Measurements from ENCODE around the gene ENTPD6.
A peak's percentile ranks its signal among the peaks of the same experiment; 100 is the strongest.

Gene ENTPD6

DNA sequence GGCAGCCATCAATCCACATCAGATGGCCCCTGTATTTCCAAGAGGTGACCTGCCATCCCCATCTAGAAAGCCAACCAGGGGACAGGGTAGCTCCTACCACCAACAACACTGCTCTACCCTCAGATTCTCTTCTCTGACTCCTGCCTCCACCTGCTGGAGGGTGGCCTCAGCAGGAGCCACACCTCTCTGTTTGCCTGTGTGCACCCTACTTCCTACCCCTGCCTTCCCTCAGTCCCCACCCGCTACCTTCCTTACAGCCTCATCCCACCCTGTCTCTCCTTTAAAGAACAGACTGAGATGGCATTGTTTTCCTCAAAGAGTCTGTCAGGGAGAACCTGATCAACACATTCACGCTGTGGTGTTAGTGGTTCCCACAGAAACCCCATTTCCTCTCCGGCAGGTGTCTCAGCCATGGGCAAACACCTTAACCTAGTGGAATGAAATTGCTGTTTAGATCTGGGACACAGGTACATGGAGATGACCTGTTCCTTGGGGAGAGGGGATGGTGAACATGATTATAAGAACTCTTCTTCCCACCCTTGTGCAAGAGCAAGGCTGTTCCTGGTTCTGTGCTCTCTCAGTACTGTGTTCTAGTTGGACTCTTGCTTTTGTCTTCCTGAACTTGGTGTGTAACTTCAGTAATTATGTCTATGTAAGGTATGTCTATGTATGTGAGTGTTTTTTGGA is 1.8 kb downstream of the ENTPD6 start:
- no peak overlapping the region for H3K27ac ChIP-seq (ENCODE audit: extremely low read depth, low read depth, low read length)
- TF ChIP-seq ZNF785 (tag by site-specific recombination; IDR thresholded peaks at IDR 0.05) (no peak), KLF1 (tag by site-specific recombination; IDR thresholded peaks at IDR 0.05) (peak; percentile 34; the same call in 1 of the 2 replicates), ZNF510 (tag by site-specific recombination; IDR thresholded peaks at IDR 0.05; ENCODE audit: insufficient replicate concordance) (no peak), ZNF433 (tag by site-specific recombination; IDR thresholded peaks at IDR 0.05; ENCODE audit: low read depth) (0 out of 2 replicates have a peak, but pooled peaks have one; percentile 3)
- TF ChIP-seq, protein P1, sequence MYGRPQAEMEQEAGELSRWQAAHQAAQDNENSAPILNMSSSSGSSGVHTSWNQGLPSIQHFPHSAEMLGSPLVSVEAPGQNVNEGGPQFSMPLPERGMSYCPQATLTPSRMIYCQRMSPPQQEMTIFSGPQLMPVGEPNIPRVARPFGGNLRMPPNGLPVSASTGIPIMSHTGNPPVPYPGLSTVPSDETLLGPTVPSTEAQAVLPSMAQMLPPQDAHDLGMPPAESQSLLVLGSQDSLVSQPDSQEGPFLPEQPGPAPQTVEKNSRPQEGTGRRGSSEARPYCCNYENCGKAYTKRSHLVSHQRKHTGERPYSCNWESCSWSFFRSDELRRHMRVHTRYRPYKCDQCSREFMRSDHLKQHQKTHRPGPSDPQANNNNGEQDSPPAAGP (tag by site-specific recombination; IDR thresholded peaks at IDR 0.05), result 0 out of 2 replicates have a peak, but pooled peaks have one; percentile 13
- H3K4me1 ChIP-seq (ENCODE audit: control insufficient read depth, insufficient read depth, low read length), result no peaks in the 10 kb centered on the region
- H3K4me3 ChIP-seq (ENCODE audit: low read depth, low read length), result no peak overlapping the region
- ChIA-PET CTCF (no interaction called here), POLR2A (no interaction called here)
- H3K9me3 ChIP-seq (ENCODE audit: control insufficient read depth, insufficient read depth, low read depth, low read length), result no peaks in the 10 kb centered on the region
- peaks cover 0 to 9% of the 10 kb centered on the region in 2 experiments; a peak in 1 of 3 replicates for H3K36me3 ChIP-seq (ENCODE audit: control insufficient read depth in 2 of 2, insufficient read depth in 1 of 2, low read length in 2 of 2)

DNA sequence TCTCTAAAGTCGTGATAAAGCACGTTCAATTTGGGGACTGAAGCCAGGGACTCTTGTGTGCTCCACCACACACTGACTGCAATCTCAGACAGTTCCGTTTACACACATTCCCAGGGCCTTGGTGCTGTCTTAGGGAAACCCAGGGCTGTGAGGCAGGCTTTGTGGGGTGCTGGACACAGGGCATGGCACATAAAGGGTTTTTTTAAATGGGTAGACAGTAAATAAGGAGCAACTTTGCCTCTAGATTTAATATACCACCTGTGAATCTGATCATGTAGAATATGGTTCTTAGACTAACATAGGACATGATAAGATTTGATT is 2.3 kb downstream of the ENTPD6 start:
- H3K4me1 ChIP-seq (ENCODE audit: control insufficient read depth, insufficient read depth, low read length), result no peaks in the 10 kb centered on the region
- TF ChIP-seq ZBTB20 (tag by site-specific recombination; IDR thresholded peaks at IDR 0.05), result peak; percentile 61; the same call in 1 of the 2 replicates
- peak; percentile 95 for TF ChIP-seq ZNF529 (tag by site-specific recombination; IDR thresholded peaks at IDR 0.05; ENCODE audit: insufficient replicate concordance)
- TF ChIP-seq ZNF521 (tag by site-specific recombination; IDR thresholded peaks at IDR 0.05), result no peak
- CTCF ChIA-PET, result no interaction called here
- H3K4me3 ChIP-seq (ENCODE audit: low read depth, low read length), result no peak overlapping the region
- POLR2A ChIA-PET, result no interaction called here
- H3K27ac ChIP-seq (ENCODE audit: extremely low read depth, low read depth, low read length), result no peak overlapping the region
- peaks cover 0 to 9% of the 10 kb centered on the region in 2 experiments; a peak in 1 of 3 replicates for H3K36me3 ChIP-seq (ENCODE audit: control insufficient read depth in 2 of 2, insufficient read depth in 1 of 2, low read length in 2 of 2)
- no peaks in the 10 kb centered on the region for H3K9me3 ChIP-seq (ENCODE audit: control insufficient read depth, insufficient read depth, low read depth, low read length)

DNA sequence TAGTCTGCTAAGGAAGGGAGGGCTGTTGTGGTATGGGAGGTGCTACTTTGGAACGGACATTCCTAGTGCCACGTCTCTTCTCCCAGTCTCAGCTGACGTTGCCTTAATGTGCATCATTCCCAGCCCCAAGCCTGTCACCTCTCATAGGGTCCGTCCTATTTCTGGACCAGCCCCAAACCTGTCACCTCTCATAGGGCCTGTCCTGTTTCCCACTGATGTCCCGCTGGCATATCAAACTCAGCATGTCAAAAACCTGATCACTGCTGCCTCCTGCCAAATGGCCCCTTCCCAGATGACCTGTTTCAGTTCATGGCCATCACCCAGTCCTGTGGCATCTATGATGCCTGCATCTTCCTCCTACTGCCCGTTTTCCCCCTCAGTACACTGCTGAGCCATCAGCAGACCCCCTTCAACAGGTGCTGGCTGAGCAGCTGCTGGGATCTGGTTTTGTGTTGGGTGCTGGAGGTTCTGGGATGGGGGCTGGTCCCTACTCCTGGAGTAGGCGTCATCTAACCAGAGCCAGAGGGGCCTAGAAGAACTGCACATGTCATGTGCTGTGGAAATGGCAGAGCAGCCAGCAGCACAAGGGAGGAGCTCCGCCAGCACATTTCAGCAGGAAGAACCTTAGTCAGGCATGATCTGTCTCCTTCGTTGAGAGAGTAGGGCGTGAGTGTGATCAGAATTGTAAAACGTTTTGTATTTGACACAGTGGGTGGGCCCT is 3.3 kb downstream of the ENTPD6 start:
- Histone ChIP-seq H3K36me3 (ENCODE audit: control insufficient read depth in 2 of 2, insufficient read depth in 1 of 2, low read length in 2 of 2) (peaks cover 0 to 9% of the 10 kb centered on the region in 2 experiments; a peak in 1 of 3 replicates), H3K9me3 (ENCODE audit: control insufficient read depth, insufficient read depth, low read depth, low read length) (no peaks in the 10 kb centered on the region), H3K4me1 (ENCODE audit: control insufficient read depth, insufficient read depth, low read length) (no peaks in the 10 kb centered on the region), H3K27ac (ENCODE audit: extremely low read depth, low read depth, low read length) (no peak overlapping the region), H3K4me3 (ENCODE audit: low read depth, low read length) (no peak overlapping the region)
- ChIA-PET POLR2A (interaction anchor here (1.3 kb wide), 1 partner anchor 24 kb away, joined by 4 read pairs; no protein-coding TSS in a partner anchor), CTCF (no interaction called here)
- no peak for TF ChIP-seq ZNF530 (tag by site-specific recombination; IDR thresholded peaks at IDR 0.05; ENCODE audit: low read depth)
- TF ChIP-seq ZNF621 (tag by site-specific recombination; IDR thresholded peaks at IDR 0.05), result no peak
- no peak for TF ChIP-seq ZNF155 (tag by site-specific recombination; IDR thresholded peaks at IDR 0.05)
- no peak for TF ChIP-seq EGR2 (tag by site-specific recombination; IDR thresholded peaks at IDR 0.05; ENCODE audit: low read depth)
- no peak for TF ChIP-seq PRDM1 (tag by site-specific recombination; IDR thresholded peaks at IDR 0.05)
- TF ChIP-seq, protein P2, sequence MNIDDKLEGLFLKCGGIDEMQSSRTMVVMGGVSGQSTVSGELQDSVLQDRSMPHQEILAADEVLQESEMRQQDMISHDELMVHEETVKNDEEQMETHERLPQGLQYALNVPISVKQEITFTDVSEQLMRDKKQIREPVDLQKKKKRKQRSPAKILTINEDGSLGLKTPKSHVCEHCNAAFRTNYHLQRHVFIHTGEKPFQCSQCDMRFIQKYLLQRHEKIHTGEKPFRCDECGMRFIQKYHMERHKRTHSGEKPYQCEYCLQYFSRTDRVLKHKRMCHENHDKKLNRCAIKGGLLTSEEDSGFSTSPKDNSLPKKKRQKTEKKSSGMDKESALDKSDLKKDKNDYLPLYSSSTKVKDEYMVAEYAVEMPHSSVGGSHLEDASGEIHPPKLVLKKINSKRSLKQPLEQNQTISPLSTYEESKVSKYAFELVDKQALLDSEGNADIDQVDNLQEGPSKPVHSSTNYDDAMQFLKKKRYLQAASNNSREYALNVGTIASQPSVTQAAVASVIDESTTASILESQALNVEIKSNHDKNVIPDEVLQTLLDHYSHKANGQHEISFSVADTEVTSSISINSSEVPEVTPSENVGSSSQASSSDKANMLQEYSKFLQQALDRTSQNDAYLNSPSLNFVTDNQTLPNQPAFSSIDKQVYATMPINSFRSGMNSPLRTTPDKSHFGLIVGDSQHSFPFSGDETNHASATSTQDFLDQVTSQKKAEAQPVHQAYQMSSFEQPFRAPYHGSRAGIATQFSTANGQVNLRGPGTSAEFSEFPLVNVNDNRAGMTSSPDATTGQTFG (tag by site-specific recombination; IDR thresholded peaks at IDR 0.05; ENCODE audit: borderline replicate concordance), result no peak
- no peak for TF ChIP-seq ZNF843 (tag by site-specific recombination; IDR thresholded peaks at IDR 0.05)
- TF ChIP-seq ZNF610 (tag by site-specific recombination; IDR thresholded peaks at IDR 0.05; ENCODE audit: borderline replicate concordance), result no peak
- TF ChIP-seq, protein P3, sequence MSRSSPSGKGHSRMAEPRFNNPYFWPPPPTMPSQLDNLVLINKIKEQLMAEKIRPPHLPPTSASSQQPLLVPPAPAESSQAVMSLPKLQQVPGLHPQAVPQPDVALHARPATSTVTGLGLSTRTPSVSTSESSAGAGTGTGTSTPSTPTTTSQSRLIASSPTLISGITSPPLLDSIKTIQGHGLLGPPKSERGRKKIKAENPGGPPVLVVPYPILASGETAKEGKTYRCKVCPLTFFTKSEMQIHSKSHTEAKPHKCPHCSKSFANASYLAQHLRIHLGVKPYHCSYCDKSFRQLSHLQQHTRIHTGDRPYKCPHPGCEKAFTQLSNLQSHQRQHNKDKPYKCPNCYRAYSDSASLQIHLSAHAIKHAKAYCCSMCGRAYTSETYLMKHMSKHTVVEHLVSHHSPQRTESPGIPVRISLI (tag by site-specific recombination; IDR thresholded peaks at IDR 0.05), result no peak
- TF ChIP-seq SETDB1 (IDR thresholded peaks at IDR 0.05; ENCODE audit: insufficient read length, low read length), result no peak
- TF ChIP-seq ZBTB17 (tag by site-specific recombination; IDR thresholded peaks at IDR 0.05), result 0 out of 2 replicates have a peak, but pooled peaks have one; percentile 35
- no peak for TF ChIP-seq ZNF48 (tag by site-specific recombination; IDR thresholded peaks at IDR 0.05)
- no peak for TF ChIP-seq ZNF670 (tag by site-specific recombination; IDR thresholded peaks at IDR 0.05; ENCODE audit: low read depth)
- TF ChIP-seq, protein P4, sequence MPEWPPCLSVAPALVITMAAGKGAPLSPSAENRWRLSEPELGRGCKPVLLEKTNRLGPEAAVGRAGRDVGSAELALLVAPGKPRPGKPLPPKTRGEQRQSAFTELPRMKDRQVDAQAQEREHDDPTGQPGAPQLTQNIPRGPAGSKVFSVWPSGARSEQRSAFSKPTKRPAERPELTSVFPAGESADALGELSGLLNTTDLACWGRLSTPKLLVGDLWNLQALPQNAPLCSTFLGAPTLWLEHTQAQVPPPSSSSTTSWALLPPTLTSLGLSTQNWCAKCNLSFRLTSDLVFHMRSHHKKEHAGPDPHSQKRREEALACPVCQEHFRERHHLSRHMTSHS (tag by site-specific recombination; IDR thresholded peaks at IDR 0.05), result no peak
- TF ChIP-seq IKZF3 (tag by site-specific recombination; IDR thresholded peaks at IDR 0.05), result no peak
- peak; percentile 90 for TF ChIP-seq SCRT2 (tag by site-specific recombination; IDR thresholded peaks at IDR 0.05)
- TF ChIP-seq YY2 (tag by site-specific recombination; IDR thresholded peaks at IDR 0.05), result no peak
- TF ChIP-seq ZXDB (tag by site-specific recombination; IDR thresholded peaks at IDR 0.05), result no peak

All from HEK293 (cell line).